ENCODE data around the gene NAT9.

Gene NAT9

GRCh38 chr17:74815550-74816370 lies 39.6 kb upstream of the NAT9 start:
- Histone ChIP-seq H3K27ac (ENCODE audit: low read depth in 2 of 2, low read length in 2 of 2) (no peak overlapping the region), H3K36me3 (ENCODE audit: control insufficient read depth in 2 of 2, insufficient read depth in 2 of 2, low read length in 2 of 2) (peaks cover 6 to 16% of the 10 kb centered on the region in 2 donors), H3K9me3 (ENCODE audit: control insufficient read depth in 2 of 2, low read length in 2 of 2) (no peaks in the 10 kb centered on the region), H3K9ac (ENCODE audit: low read depth in 1 of 2, low read length in 2 of 2) (no peak overlapping the region), H3K4me3 (ENCODE audit: low read length in 2 of 2) (no peak overlapping the region), H3K4me1 (ENCODE audit: control insufficient read depth in 2 of 2, insufficient read depth in 2 of 2, low read length in 2 of 2) (no peaks in the 10 kb centered on the region), H3K27me3 (ENCODE audit: control insufficient read depth in 2 of 2, insufficient read depth in 2 of 2, low read length in 2 of 2) (no peaks in the 10 kb centered on the region)

GRCh38 chr17:74815067-74815466 lies 38.9 kb upstream of the NAT9 start:
- no peak overlapping the region for H3K9ac ChIP-seq (ENCODE audit: low read depth in 1 of 2, low read length in 2 of 2)
- H3K9me3 ChIP-seq (ENCODE audit: control insufficient read depth in 2 of 2, low read length in 2 of 2), result no peaks in the 10 kb centered on the region
- H3K27ac ChIP-seq (ENCODE audit: low read depth in 2 of 2, low read length in 2 of 2), result no peak overlapping the region
- H3K27me3 ChIP-seq (ENCODE audit: control insufficient read depth in 2 of 2, insufficient read depth in 2 of 2, low read length in 2 of 2), result no peaks in the 10 kb centered on the region
- H3K4me1 ChIP-seq (ENCODE audit: control insufficient read depth in 2 of 2, insufficient read depth in 2 of 2, low read length in 2 of 2), result no peaks in the 10 kb centered on the region
- peaks cover 3 to 16% of the 10 kb centered on the region in 2 donors for H3K36me3 ChIP-seq (ENCODE audit: control insufficient read depth in 2 of 2, insufficient read depth in 2 of 2, low read length in 2 of 2)
- H3K4me3 ChIP-seq (ENCODE audit: low read length in 2 of 2), result no peak overlapping the region

DNA sequence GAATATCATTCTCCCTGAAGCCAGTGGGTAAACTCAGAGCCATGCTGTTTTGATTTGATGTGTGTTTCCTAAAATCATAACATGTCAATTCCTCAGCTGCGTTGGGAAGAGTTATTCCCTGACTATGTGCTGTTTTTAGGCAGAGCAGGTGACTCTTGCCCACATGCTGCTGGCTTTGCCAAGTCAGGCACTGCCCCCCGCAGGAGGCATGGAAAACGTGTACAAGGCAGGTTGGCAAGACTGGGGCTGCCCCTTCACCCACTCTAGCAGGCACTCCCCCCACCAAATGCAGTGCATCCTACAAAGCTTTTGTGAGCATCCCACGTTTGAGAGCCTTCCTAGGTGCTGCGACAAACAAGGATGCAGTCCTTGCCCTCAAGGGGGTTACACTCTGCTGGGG lies 38.3 kb upstream of the NAT9 start:
- Histone ChIP-seq H3K27me3 (ENCODE audit: control insufficient read depth in 2 of 2, insufficient read depth in 2 of 2, low read length in 2 of 2) (no peaks in the 10 kb centered on the region), H3K9ac (ENCODE audit: low read depth in 1 of 2, low read length in 2 of 2) (no peak overlapping the region), H3K27ac (ENCODE audit: low read depth in 2 of 2, low read length in 2 of 2) (no peak overlapping the region), H3K9me3 (ENCODE audit: control insufficient read depth in 2 of 2, low read length in 2 of 2) (no peaks in the 10 kb centered on the region), H3K4me3 (ENCODE audit: low read length in 2 of 2) (no peak overlapping the region), H3K4me1 (ENCODE audit: control insufficient read depth in 2 of 2, insufficient read depth in 2 of 2, low read length in 2 of 2) (no peaks in the 10 kb centered on the region), H3K36me3 (ENCODE audit: control insufficient read depth in 2 of 2, insufficient read depth in 2 of 2, low read length in 2 of 2) (peaks cover 3 to 10% of the 10 kb centered on the region in 2 donors)

DNA sequence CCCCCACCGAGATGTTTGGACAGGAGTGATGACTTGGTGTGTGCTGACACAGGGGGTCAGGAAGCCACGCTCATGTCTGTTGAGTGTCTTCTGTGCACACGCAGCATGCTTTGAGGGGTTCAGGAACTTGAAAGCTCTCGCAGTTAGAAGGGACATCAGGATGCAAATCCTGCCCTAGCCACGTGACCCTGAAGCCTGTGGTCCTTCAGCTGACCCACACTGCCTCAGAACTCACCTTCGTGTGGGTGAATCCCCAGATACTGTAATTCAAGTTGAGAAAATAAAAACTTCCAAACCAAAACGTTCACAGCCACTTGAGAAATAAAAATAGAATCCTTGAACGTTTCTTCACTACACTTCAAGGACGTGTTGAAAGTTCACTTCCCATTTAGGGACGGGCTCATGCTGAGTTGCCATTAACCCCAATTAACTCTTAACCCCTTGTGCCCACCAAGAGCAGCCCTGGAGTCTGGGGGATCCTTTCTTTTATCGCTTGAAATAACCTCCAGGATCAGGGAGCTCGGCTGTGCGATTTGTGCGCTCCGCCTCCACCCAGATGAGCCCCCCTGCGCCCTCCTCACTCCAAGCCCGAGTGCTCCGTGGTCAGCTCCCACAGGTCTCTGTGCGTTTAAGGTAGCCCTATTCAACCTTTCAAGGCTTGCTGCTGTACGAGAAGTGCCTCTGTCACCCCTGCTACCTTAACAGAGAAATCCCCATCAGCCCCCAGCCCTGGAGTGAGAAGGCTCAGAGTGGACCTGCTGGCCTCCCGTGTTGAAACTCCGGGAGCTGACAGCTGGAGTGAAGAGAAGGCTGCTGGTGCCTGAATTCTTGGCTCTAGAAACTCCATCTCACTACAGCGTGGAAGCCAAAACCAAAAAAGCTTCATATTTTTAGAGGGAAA lies 36.2 kb upstream of the NAT9 start:
- Histone ChIP-seq H3K4me1 (ENCODE audit: control insufficient read depth in 2 of 2, insufficient read depth in 2 of 2, low read length in 2 of 2) (no peaks in the 10 kb centered on the region), H3K9ac (ENCODE audit: low read depth in 1 of 2, low read length in 2 of 2) (no peak overlapping the region), H3K4me3 (ENCODE audit: low read length in 2 of 2) (no peak overlapping the region), H3K27ac (ENCODE audit: low read depth in 2 of 2, low read length in 2 of 2) (no peak overlapping the region), H3K9me3 (ENCODE audit: control insufficient read depth in 2 of 2, low read length in 2 of 2) (no peaks in the 10 kb centered on the region), H3K36me3 (ENCODE audit: control insufficient read depth in 2 of 2, insufficient read depth in 2 of 2, low read length in 2 of 2) (peaks cover 2 to 8% of the 10 kb centered on the region in 2 donors), H3K27me3 (ENCODE audit: control insufficient read depth in 2 of 2, insufficient read depth in 2 of 2, low read length in 2 of 2) (no peaks in the 10 kb centered on the region)

DNA sequence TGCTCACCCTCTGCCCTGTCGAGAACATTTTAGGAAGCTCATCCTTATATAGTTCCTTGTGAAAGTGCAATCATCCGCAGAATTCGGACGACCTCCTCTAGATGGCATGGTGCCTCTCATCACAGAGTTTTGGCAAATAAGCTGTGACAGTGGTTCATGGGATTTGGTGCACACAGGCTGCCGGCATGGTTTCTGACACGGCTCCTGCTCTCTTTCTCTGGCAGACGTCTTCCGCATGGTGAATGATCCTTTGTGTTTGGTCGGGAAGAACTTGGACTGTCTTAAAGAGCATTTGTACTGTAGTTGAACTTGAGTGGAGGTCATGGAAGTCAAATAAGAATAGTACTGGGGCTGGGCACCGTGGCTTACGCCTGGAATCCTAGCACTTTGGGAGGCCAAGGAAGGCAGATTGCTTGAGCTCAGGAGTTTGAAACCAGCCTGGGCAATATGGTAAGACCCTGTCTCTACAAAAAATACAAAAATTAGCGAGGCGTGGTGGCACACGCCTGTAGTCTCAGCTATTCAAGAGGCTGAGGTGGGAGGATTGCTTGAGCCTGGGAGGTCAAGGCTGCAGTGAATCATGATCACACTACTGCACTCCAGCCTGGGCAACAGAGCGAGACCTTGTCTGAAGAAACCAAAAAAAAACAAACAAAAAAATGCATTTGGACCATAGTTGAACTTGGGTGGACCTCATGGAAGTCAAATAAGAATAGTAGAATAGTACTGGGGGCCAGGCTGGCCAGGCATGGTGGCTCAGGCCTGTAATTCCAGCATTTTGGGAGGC lies 34.7 kb upstream of the NAT9 start:
- H3K9ac ChIP-seq (ENCODE audit: low read depth in 1 of 2, low read length in 2 of 2), result no peak overlapping the region
- no peaks in the 10 kb centered on the region for H3K9me3 ChIP-seq (ENCODE audit: control insufficient read depth in 2 of 2, low read length in 2 of 2)
- H3K27me3 ChIP-seq (ENCODE audit: control insufficient read depth in 2 of 2, insufficient read depth in 2 of 2, low read length in 2 of 2), result no peaks in the 10 kb centered on the region
- no peaks in the 10 kb centered on the region for H3K4me1 ChIP-seq (ENCODE audit: control insufficient read depth in 2 of 2, insufficient read depth in 2 of 2, low read length in 2 of 2)
- no peak overlapping the region for H3K27ac ChIP-seq (ENCODE audit: low read depth in 2 of 2, low read length in 2 of 2)
- H3K4me3 ChIP-seq (ENCODE audit: low read length in 2 of 2), result no peak overlapping the region
- peaks cover 0 to 8% of the 10 kb centered on the region in 2 donors for H3K36me3 ChIP-seq (ENCODE audit: control insufficient read depth in 2 of 2, insufficient read depth in 2 of 2, low read length in 2 of 2)

DNA sequence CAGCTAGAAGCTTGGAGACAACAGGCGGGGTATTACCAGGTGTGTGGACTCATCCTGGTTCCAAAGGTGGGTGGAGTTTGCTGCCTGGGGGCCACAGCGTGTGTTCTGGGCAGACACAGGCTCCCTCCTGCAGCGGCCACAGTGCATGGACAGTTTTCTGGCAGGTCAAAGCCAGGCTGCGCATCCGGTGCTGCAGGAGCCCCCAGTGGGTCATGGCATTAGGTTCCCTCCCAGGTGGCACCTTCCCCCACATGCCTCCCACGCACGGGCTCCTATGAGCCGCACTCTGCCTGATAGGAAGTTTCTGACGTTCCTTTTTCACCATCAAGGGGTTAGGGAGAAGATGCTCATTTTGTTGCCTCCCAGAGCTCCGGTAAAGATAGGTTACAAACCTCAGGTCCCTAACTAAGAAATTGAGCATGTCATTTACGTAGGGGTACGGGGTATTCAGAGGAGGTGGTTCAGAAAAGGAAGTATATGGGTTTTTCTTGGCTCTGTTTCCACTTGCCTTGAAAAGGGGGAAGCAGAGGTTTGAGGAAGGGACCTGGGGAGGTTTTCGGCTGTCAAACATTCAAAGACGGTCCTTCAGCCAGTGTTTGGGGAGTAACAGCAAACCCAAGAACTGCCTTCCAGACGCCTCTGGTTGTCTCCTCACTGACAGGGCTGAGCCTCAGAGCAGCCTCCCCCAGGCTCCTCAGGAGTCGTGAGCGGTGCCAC lies 32.7 kb upstream of the NAT9 start:
- Histone ChIP-seq H3K9ac (ENCODE audit: low read depth in 1 of 2, low read length in 2 of 2) (no peak overlapping the region), H3K27ac (ENCODE audit: low read depth in 2 of 2, low read length in 2 of 2) (no peak overlapping the region)

GRCh38 chr17:74807925-74808324 lies 31.8 kb upstream of the NAT9 start:
- Histone ChIP-seq H3K4me3 (ENCODE audit: low read length in 2 of 2) (no peak overlapping the region), H3K9me3 (ENCODE audit: control insufficient read depth in 2 of 2, low read length in 2 of 2) (no peaks in the 10 kb centered on the region), H3K27ac (ENCODE audit: low read depth in 2 of 2, low read length in 2 of 2) (no peak overlapping the region), H3K4me1 (ENCODE audit: control insufficient read depth in 2 of 2, insufficient read depth in 2 of 2, low read length in 2 of 2) (no peaks in the 10 kb centered on the region), H3K36me3 (ENCODE audit: control insufficient read depth in 2 of 2, insufficient read depth in 2 of 2, low read length in 2 of 2) (peaks cover 0 to 8% of the 10 kb centered on the region in 2 donors), H3K27me3 (ENCODE audit: control insufficient read depth in 2 of 2, insufficient read depth in 2 of 2, low read length in 2 of 2) (no peaks in the 10 kb centered on the region), H3K9ac (ENCODE audit: low read depth in 1 of 2, low read length in 2 of 2) (no peak overlapping the region)

More for the DNA sequence above, 32.7 kb upstream of the NAT9 start:
- Histone ChIP-seq H3K4me1 (ENCODE audit: control insufficient read depth in 2 of 2, insufficient read depth in 2 of 2, low read length in 2 of 2) (no peaks in the 10 kb centered on the region), H3K9me3 (ENCODE audit: control insufficient read depth in 2 of 2, low read length in 2 of 2) (no peaks in the 10 kb centered on the region), H3K4me3 (ENCODE audit: low read length in 2 of 2) (no peak overlapping the region), H3K36me3 (ENCODE audit: control insufficient read depth in 2 of 2, insufficient read depth in 2 of 2, low read length in 2 of 2) (peaks cover 0 to 11% of the 10 kb centered on the region in 2 donors), H3K27me3 (ENCODE audit: control insufficient read depth in 2 of 2, insufficient read depth in 2 of 2, low read length in 2 of 2) (no peaks in the 10 kb centered on the region)

DNA sequence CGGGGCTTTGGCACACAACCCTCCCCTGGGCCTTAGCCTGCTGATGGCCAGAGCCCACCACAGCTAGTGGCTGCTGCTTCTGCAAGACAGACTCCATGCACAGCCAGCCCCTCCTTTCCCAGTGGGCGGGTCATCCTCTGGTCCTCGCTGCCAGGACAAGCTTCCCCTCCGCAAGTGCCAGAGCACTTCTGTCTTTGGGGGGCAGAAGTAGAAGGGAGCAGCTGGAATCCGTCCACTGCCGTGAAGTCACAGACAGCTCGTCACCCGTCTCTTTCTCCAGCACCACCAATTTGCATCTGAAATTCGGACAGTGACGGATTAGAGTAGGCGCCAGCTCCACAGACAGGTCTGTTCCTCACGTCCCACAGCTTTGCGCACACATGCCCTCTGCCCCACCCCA lies 31.3 kb upstream of the NAT9 start:
- Histone ChIP-seq H3K9me3 (ENCODE audit: control insufficient read depth in 2 of 2, low read length in 2 of 2) (no peaks in the 10 kb centered on the region), H3K36me3 (ENCODE audit: control insufficient read depth in 2 of 2, insufficient read depth in 2 of 2, low read length in 2 of 2) (peaks cover 0 to 7% of the 10 kb centered on the region in 2 donors), H3K4me3 (ENCODE audit: low read length in 2 of 2) (no peak overlapping the region), H3K27me3 (ENCODE audit: control insufficient read depth in 2 of 2, insufficient read depth in 2 of 2, low read length in 2 of 2) (no peaks in the 10 kb centered on the region), H3K9ac (ENCODE audit: low read depth in 1 of 2, low read length in 2 of 2) (no peak overlapping the region), H3K4me1 (ENCODE audit: control insufficient read depth in 2 of 2, insufficient read depth in 2 of 2, low read length in 2 of 2) (no peaks in the 10 kb centered on the region), H3K27ac (ENCODE audit: low read depth in 2 of 2, low read length in 2 of 2) (no peak overlapping the region)

GRCh38 chr17:74806334-74806733 lies 30.2 kb upstream of the NAT9 start:
- no peak overlapping the region for H3K4me3 ChIP-seq (ENCODE audit: low read length in 2 of 2)

More at GRCh38 chr17:74806334-74806733, 30.2 kb upstream of the NAT9 start:
- H3K9ac ChIP-seq (ENCODE audit: low read depth in 1 of 2, low read length in 2 of 2), result no peak overlapping the region
- H3K27ac ChIP-seq (ENCODE audit: low read depth in 2 of 2, low read length in 2 of 2), result no peak overlapping the region
- no peaks in the 10 kb centered on the region for H3K9me3 ChIP-seq (ENCODE audit: control insufficient read depth in 2 of 2, low read length in 2 of 2)
- no peaks in the 10 kb centered on the region for H3K27me3 ChIP-seq (ENCODE audit: control insufficient read depth in 2 of 2, insufficient read depth in 2 of 2, low read length in 2 of 2)
- no peaks in the 10 kb centered on the region for H3K4me1 ChIP-seq (ENCODE audit: control insufficient read depth in 2 of 2, insufficient read depth in 2 of 2, low read length in 2 of 2)
- peaks cover 0 to 12% of the 10 kb centered on the region in 2 donors for H3K36me3 ChIP-seq (ENCODE audit: control insufficient read depth in 2 of 2, insufficient read depth in 2 of 2, low read length in 2 of 2)
